Fibroblast of peridontal ligament (primary cell): ENCODE measurements around the gene KNDC1.
"Not testable (repeated sequence)": the region's sequence is repeated elsewhere in the genome, so short reads cannot be mapped to it uniquely, and the experiment has no call there.

ENCODE experiments used
- DNase-seq: peaks from one replicate; pipeline ENCODE4 v3.0.0-alpha.2; 2010; ENCODE audit errors: extremely low read depth

The KNDC1 gene

GRCh38 chr10:133140417-133141143, 19.4 kb upstream of the KNDC1 start:
- DNase-seq, result no peak

DNA sequence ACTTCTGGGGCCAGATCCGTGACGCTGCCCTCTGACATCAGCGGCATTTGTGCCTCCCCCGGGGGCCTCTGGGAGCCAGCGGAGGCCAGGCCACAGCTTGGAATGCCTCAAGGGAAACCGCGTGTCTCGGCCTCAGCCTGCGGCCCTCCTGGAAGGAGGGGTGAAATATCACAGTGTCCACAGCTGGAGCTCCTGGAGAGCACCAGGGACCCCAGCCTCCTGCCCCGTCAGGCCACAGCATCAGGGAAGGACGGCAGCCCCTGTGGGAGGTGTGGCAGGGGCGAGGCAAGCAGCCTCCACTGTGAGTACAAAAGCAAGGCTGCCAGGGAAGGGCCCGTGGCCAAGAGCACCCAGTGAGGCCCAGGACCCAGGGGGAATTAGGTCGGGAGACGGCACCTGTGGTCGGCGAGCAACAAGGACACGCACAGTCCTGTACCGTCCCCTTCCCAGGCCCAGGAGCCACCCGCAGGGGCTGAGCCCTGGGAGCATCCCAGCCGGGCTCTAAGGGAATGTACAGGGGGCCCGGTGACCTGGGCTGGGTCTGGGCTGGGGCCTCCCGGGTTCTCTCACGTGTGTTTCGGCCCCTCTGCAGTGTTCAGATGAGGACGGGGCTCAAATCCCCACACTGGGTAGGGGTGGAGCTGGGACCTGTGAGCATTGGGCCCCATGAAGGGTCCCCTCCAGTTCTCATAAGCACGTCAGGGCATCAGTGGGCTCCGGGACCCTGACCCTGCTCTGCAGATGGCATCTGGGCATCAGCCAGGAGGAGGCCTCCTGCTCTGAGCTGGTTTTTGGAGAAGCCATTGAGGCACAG, 18.7 kb upstream of the KNDC1 start:
- no peak for DNase-seq

DNA sequence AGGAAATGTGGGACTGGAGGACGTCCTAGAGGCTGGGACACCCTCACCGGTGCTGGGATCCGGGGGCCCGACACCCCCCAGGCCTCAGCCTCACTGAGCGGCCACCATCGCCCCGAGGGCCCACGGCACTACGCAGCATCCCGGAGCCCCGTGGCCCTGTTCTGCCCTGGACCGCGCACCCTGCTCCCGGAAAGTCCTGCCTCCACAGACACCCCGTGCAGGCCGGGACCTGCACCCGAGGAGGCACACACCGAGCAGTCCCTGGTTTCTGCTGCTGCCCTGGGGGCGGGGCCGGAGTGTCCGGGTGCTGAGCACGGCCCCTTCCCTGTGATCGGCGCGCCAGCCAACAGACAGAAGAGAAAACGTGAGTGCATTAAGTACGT, 18.1 kb upstream of the KNDC1 start:
- no peak for DNase-seq

- DNase-seq, result no peak
Measured at GRCh38 chr10:133142523-133143199, 17.4 kb upstream of the KNDC1 start.

GRCh38 chr10:133143200-133143533, 16.9 kb upstream of the KNDC1 start:
- DNase-seq, result no peak

GRCh38 chr10:133143546-133143945, 16.5 kb upstream of the KNDC1 start:
- DNase-seq, result no peak

- DNase-seq, result no peak
Measured at GRCh38 chr10:133144771-133145170, 15.2 kb upstream of the KNDC1 start.

DNA sequence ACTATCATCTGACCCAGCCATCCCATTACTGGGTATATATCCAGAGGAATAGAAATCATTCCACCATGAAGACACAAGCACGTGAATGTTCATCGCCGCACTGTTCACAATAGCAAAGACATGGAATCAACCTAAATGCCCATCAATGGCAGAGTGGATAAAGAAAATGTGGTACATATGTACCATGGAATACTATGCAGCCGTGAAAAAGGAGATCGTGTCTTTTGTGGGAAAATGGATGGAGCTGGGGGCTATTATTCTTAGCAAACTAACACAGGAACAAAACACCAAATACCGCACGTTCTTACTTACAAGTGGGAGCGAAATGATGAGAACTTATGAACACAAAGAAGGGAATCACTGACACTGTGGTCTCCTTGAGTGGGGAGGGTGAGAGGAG, 9.8 kb upstream of the KNDC1 start:
- no peak for DNase-seq

DNA sequence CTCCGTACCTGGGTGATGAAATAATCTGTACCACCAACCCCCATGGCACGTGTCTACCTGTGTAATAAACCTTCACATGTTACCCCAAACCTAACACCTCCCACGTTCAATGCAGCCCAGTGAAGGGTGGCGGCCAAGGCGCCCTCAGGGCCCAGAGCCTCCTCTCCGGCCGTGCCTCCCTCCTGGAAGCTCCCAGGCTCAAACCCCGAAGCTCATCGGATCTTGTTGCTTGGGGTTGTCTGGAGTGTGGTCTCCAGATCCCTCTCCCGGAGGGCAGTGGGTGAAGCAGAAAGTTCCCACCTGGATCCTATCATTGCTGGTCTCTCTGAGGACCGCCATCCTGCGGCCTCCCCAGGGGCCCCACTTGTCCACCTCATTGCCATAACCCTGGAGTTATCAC, 9.4 kb upstream of the KNDC1 start:
- no peak for DNase-seq

GRCh38 chr10:133151071-133151470, 8.9 kb upstream of the KNDC1 start:
- not testable (repeated sequence) for DNase-seq

DNA sequence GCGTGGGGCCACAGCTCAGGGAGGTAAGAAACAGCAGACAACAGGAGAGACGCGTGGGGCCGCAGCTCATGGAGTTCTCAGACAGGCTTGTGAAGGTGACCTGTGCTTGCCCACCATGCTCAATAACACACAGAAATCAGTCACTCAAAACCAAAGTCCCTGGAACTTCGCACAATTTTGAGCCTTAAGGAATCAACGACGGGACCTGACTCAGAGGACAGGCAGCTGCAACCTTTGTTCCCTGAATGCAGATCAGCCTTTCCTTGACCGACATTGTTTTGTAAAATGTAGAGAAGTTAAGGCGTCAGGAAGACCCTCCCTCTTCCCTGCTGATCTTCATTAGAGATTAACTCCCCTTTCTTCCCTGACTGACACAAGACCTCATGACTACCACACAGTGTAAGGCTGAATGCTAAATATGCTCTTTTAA, 8.5 kb upstream of the KNDC1 start:
- DNase-seq, result no peak

GRCh38 chr10:133154411-133154810, 5.6 kb upstream of the KNDC1 start:
- no peak for DNase-seq

DNA sequence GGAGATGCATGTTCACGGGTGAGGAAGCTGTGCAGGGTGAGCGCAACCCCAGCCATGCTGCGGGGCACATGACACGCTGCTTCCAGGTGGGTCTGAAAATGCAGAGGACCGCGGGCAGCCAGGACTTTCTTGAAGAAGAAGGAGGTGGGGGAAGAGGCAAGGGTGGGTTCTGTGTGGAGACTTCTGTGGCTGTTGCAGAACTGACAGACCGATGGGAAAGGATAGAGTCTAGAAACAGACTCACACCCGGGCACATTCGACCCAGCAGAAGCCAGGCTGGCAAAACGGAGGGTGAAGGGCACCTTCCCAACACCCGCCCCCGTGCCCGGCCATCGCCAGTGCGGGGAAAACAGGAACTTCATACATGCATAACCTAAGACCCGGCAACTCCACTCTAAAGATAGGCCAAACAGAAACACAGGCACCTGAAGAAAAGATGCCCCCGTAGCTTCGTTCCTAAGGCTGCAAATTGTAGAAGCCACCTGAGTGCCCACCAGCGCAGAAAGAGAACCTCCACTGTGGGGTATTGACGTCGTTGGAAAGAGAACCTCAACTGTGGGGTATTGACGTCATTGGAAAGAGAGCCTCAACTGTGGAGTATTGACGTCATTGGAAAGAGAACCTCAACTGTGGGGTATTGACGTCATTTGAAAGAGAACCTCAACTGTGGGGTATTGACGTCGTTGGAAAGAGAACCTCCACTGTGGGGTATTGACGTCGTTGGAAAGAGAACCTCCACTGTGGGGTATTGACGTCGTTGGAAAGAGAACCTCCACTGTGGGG, 4.8 kb upstream of the KNDC1 start:
- DNase-seq, result no peak

DNA sequence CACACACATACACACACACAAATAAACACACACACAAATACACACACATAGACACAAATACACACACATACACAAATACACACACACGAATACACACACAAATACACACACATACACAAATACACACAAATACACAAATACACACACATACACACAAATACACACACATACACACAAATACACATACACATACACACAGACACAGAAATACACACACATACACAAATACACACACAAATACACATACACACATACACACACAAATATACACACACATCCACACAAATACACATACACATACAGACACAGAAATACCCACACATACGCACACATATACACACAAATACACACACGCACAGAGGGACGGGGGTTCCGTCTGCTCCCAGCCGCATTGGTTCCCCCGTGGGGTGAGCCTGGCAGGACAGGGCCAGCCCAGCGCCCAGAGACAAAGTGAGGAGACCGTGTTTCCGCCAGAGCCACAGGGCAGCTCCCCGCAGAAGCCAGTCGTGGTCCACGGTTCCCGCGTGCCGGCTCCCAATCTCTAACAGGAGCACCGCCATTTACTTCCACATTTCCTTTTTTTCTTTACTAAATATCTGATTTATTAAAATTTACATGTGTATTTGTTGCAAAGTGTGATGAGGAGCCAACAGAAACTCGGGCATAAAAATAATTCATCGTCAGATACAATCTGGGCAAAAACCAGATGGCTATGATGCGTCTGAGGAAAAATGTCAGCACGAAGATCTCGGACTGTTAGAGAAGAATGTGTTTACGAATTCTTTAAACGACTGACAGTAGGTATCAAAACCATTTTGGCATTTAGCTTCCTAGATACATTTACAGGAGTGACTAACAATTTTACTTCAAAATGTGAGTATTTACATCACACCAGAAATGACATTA, 3.1 kb upstream of the KNDC1 start:
- DNase-seq, result peak; percentile 8

- no peak for DNase-seq
Measured at GRCh38 chr10:133157662-133158436, 2.2 kb upstream of the KNDC1 start.

GRCh38 chr10:133158437-133158755, 1.6 kb upstream of the KNDC1 start:
- no peak for DNase-seq

DNA sequence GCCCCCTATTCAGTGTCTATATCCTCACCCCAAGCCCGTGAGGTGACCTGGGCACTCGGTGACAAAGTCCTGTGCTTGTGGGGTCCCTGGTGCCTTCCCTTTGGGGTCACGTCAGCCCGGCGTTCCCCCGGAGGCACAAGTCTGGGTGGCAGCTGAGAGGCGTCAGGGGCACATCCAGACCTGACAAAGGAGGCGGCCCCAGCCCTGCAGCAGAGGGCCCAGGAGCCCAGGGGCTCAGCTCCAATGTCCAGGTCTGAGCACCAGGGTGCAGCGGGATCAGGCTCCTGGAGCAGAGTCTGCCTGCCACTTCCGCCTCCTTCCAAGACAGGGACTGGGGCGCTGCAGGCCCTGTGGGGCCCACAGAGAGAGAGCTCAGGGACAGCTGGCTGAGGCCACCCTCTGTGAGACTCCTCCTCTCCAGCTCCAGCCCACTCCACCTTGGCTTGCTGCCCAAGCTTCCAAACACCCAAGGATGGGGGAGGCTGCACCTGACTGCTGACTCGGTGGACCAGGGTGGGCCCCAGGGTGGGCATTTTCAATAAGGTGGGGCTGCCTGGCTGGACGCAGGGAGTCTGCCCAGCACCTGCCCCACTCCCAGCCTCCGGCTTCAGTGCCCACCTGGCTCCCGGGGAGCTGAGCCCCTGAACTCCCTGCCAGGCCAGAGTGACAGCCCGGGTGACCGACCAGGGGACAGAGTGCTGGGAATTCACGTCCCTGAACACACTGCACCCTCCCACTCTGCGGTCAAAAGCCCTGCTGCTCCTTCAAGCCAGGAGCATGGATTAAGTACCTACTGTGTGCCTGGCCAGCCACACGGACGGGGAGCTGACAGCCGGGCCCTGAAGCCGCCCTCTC, 1.0 kb upstream of the KNDC1 start:
- no peak for DNase-seq

- DNase-seq, result no peak
Measured at GRCh38 chr10:133159611-133159949, 439 bp upstream of the KNDC1 start.

- DNase-seq, result no peak
Measured at GRCh38 chr10:133160826-133161471, 930 bp downstream of the KNDC1 start.
